Measurements from ENCODE around the gene PRSS21. TPM values are rescaled to one million over a fixed set of nuclear protein-coding genes. Genes with fewer than 3 reads are reported as not detected.
A peak's percentile ranks its signal among the peaks of the same experiment; 100 is the strongest.

PRSS21 gene
- total RNA-seq, 1 donor from 2014 or later, result not detected

- DNase-seq (ENCODE audit: low read depth), result no peak
Measured at GRCh38 chr16:2865651-2866050, 48.6 kb downstream of the PRSS21 start.

GRCh38 chr16:2866431-2866830 is 49.4 kb downstream of the PRSS21 start:
- DNase-seq (ENCODE audit: low read depth), result no peak

DNA sequence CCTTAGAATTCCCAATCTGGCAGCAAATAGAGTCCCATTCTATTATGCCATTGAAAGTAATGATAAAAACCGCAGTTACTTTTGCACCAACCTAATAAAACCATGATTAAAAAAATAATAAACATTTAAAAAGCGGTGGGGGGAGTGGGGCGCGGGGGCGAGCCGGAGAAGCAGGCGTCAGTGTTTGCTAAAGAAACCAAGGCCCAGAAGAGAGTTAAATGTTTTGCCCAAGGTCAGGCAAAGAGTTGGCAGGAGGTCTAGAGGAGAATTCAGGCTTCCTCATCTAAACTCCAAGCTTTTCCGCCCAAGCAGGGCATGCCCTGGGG is 50.6 kb downstream of the PRSS21 start:
- no peak for DNase-seq (ENCODE audit: low read depth)

DNA sequence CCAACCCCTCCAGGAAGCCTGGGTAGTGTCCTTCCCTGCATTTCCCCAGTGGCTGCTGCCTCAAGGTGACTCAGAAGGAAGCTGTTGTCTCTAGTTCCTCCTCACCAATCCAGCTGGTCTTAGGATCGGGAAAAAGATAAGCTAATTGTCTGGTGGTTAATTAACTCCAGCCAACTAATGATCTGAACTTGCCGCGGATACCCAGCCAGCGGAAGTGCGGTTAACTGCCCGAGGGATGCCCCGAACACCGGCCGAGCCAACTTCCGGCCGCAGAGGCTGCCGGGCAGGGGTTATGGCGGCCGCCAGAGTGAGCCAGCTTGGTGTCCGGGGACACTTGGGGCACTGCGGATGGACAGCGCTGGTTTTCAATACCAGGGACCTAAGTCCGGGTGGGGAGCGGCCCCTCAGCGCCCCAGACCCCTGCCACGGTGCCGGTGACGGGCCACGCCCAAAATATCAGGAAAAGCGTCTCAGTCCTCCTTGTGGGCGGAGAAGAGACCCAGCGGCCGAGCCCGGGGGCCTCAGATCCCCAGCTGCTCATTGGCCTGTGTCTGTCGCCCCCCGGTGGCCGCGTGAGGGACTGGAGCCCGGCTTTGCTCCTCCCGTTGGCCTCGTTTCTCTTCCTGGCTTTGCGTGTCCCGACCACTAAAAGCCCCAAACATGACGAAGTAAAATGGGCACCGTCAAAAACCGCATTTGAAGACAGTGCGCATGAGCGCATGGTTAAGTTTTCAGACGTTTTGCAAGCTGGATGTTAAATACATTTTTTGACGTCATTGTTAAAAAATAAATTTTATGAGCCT is 51.2 kb downstream of the PRSS21 start:
- peak; percentile 95 for DNase-seq (ENCODE audit: low read depth)

Other genes with a start within 250 kb of the PRSS21 start
- gene KCTD5, start 134.7 kb upstream of the PRSS21 start, total RNA-seq, result 39.0 and 40.6 TPM in 2 replicates
- gene PRSS27, start 97.0 kb upstream of the PRSS21 start, total RNA-seq, result 0.26 and 0.62 TPM in 2 replicates
- gene SRRM2, start 64.6 kb upstream of the PRSS21 start, total RNA-seq, result 93.5 and 93.8 TPM in 2 replicates
- gene ELOB, start 40.0 kb upstream of the PRSS21 start, total RNA-seq, result 235 and 770 TPM in 2 replicates
- not detected in 2 replicates for gene PRSS33, start 29.7 kb upstream of the PRSS21 start, total RNA-seq
- not detected in 2 replicates for gene PRSS41, start 18.8 kb upstream of the PRSS21 start, total RNA-seq
- not detected in 2 replicates for gene ZG16B, start 13.1 kb downstream of the PRSS21 start, total RNA-seq
- not detected in 2 replicates for gene PRSS22, start 40.9 kb downstream of the PRSS21 start, total RNA-seq
- gene FLYWCH2, start 66.0 kb downstream of the PRSS21 start, total RNA-seq, result 59.9 and 77.1 TPM in 2 replicates
- gene FLYWCH1, start 94.7 kb downstream of the PRSS21 start, total RNA-seq, result 27.7 and 36.9 TPM in 2 replicates
- 10.4 and 17.8 TPM in 2 replicates for gene KREMEN2, start 147.0 kb downstream of the PRSS21 start, total RNA-seq
- 14.6 and 18.0 TPM in 2 replicates for gene PAQR4, start 152.1 kb downstream of the PRSS21 start, total RNA-seq
- gene PKMYT1, start 163.2 kb downstream of the PRSS21 start, total RNA-seq, result 0.53 and 6.7 TPM in 2 replicates
- gene CLDN9, start 195.7 kb downstream of the PRSS21 start, total RNA-seq, result 0.05 and 0.36 TPM in 2 replicates
- gene CLDN6, start 200.9 kb downstream of the PRSS21 start, total RNA-seq, result 0.52 TPM in 1 of 2 replicates, not detected in the other
- 217 and 325 TPM in 2 replicates for gene TNFRSF12A, start 203.1 kb downstream of the PRSS21 start, total RNA-seq
- gene HCFC1R1, start 206.7 kb downstream of the PRSS21 start, total RNA-seq, result 23.0 and 34.9 TPM in 2 replicates
- gene THOC6, start 206.8 kb downstream of the PRSS21 start, total RNA-seq, result 19.8 and 23.7 TPM in 2 replicates
- not detected in 2 replicates for gene BICDL2, start 219.7 kb downstream of the PRSS21 start, total RNA-seq
- gene MMP25, start 229.3 kb downstream of the PRSS21 start, total RNA-seq, result 0.05 TPM in 2 replicates
- 646 and 732 TPM in 2 replicates for gene IL32, start 248.4 kb downstream of the PRSS21 start, total RNA-seq

Measured in myocyte (in vitro differentiated cells).